H9 (cell line): ENCODE results near the gene SYNGAP1. TPM values are rescaled to one million over a fixed set of nuclear protein-coding genes. Genes with fewer than 3 reads are reported as not detected.
A peak's percentile ranks its signal among the peaks of the same experiment; 100 is the strongest.

Source experiments
- DNase-seq: peaks from one replicate; pipeline ENCODE4 v3.0.0-alpha.2; 2017
- H2AFZ ChIP-seq: one replicate; pipeline ENCODE4 v1.6.1; 2013; ENCODE audit warnings: mild to moderate bottlenecking, low read length, control low read depth, moderate library complexity
- H2AK5ac ChIP-seq: 2 replicates; pipeline ENCODE4 v1.6.1; 2013; ENCODE audit warnings: low read length, control low read depth, mixed read lengths; ENCODE audit not compliant: insufficient read length
- H2BK120ac ChIP-seq: one replicate; pipeline ENCODE4 v1.6.1; 2013; ENCODE audit warnings: low read depth, mild to moderate bottlenecking, low read length, control low read depth, inconsistent platforms; ENCODE audit not compliant: poor library complexity, severe bottlenecking
- H2BK12ac ChIP-seq: 2 replicates; pipeline ENCODE4 v1.6.1; 2013; ENCODE audit warnings: low read length, control low read depth, mixed read lengths, low read depth; ENCODE audit not compliant: insufficient read length
- H2BK15ac ChIP-seq: 2 replicates; pipeline ENCODE4 v1.6.1; 2013; ENCODE audit warnings: low read depth, low read length, control low read depth
- H2BK20ac ChIP-seq: one replicate; pipeline ENCODE4 v1.6.1; 2013; ENCODE audit warnings: low read depth, mild to moderate bottlenecking, low read length, control low read depth, inconsistent platforms; ENCODE audit not compliant: poor library complexity, severe bottlenecking
- H2BK5ac ChIP-seq: 2 replicates; pipeline ENCODE4 v1.6.1; 2013; ENCODE audit warnings: low read length, control low read depth, mixed read lengths; ENCODE audit not compliant: insufficient read length
- H3K14ac ChIP-seq: 2 replicates; pipeline ENCODE4 v1.6.1; 2013; ENCODE audit warnings: low read length, control low read depth; ENCODE audit not compliant: insufficient read depth
- H3K18ac ChIP-seq: 2 replicates; pipeline ENCODE4 v1.6.1; 2013; ENCODE audit warnings: low read depth, mild to moderate bottlenecking, mixed read lengths, low read length, control low read depth; ENCODE audit not compliant: insufficient read length
- H3K23ac ChIP-seq: 2 replicates; pipeline ENCODE4 v1.6.1; 2013; ENCODE audit warnings: low read length, control low read depth, mixed read lengths, low read depth; ENCODE audit not compliant: insufficient read length
- H3K23me2 ChIP-seq: 2 replicates; pipeline ENCODE4 v1.6.1; 2013; ENCODE audit warnings: low read depth, mild to moderate bottlenecking, mixed read lengths, low read length, control low read depth; ENCODE audit not compliant: insufficient read length, poor library complexity, severe bottlenecking
- H3K27ac ChIP-seq: 2 replicates; pipeline ENCODE4 v1.5.1; 2013; ENCODE audit warnings: low read length, control low read depth, mixed read lengths, low read depth; ENCODE audit not compliant: insufficient read length
- H3K27me3 ChIP-seq: 2 replicates; pipeline ENCODE4 v1.6.1; 2013; ENCODE audit warnings: low read length, control low read depth, inconsistent platforms; ENCODE audit not compliant: insufficient read depth
- H3K4ac ChIP-seq: 2 replicates; pipeline ENCODE4 v1.6.1; 2013; ENCODE audit warnings: low read depth, mild to moderate bottlenecking, control low read depth, inconsistent platforms, low read length, moderate library complexity
- H3K4me1 ChIP-seq: 2 replicates; pipeline ENCODE4 v1.6.1; 2013; ENCODE audit warnings: low read length, control low read depth, inconsistent platforms; ENCODE audit not compliant: insufficient read depth
- H3K4me2 ChIP-seq: 2 replicates; pipeline ENCODE4 v1.6.1; 2013; ENCODE audit warnings: low read length, control low read depth, mixed read lengths; ENCODE audit not compliant: insufficient read length, insufficient read depth
- H3K56ac ChIP-seq: 2 replicates; pipeline ENCODE4 v1.6.1; 2013; ENCODE audit warnings: low read depth, mild to moderate bottlenecking, mixed read lengths, low read length, control low read depth; ENCODE audit not compliant: insufficient read length
- H3K79me1 ChIP-seq: 2 replicates; pipeline ENCODE4 v1.6.1; 2013; ENCODE audit warnings: low read depth, mild to moderate bottlenecking, moderate library complexity, low read length, control low read depth, inconsistent platforms; ENCODE audit not compliant: insufficient read depth, poor library complexity, severe bottlenecking
- H3K79me2 ChIP-seq: 2 replicates; pipeline ENCODE4 v1.6.1; 2013; ENCODE audit warnings: low read length, control low read depth, inconsistent platforms; ENCODE audit not compliant: insufficient read depth
- H3K9ac ChIP-seq: 2 replicates; pipeline ENCODE4 v1.6.1; 2013; ENCODE audit warnings: low read length, control low read depth, mixed read lengths; ENCODE audit not compliant: insufficient read length; ENCODE audit errors: extremely low read depth
- H3K9me3 ChIP-seq: one replicate; pipeline ENCODE4 v1.6.1; 2013; ENCODE audit warnings: low read depth, low read length, inconsistent platforms; ENCODE audit not compliant: control insufficient read depth
- H3T11ph ChIP-seq: one replicate; pipeline ENCODE4 v1.6.1; 2013; ENCODE audit warnings: mild to moderate bottlenecking, low read length, control low read depth, inconsistent platforms
- H4K20me1 ChIP-seq: one replicate; pipeline ENCODE4 v1.6.1; 2013; ENCODE audit not compliant: control insufficient read depth, insufficient read length, insufficient read depth
- H4K5ac ChIP-seq: 2 replicates; pipeline ENCODE4 v1.6.1; 2013; ENCODE audit warnings: low read depth, mild to moderate bottlenecking, mixed read lengths, low read length, control low read depth; ENCODE audit not compliant: insufficient read length
- H4K8ac ChIP-seq: replicated peaks from 2 replicates; pipeline ENCODE4 v1.6.1; 2013; ENCODE audit warnings: low read length, control low read depth, mixed read lengths, low read depth; ENCODE audit not compliant: insufficient read length
- H4K91ac ChIP-seq: 2 replicates; pipeline ENCODE4 v1.6.1; 2013; ENCODE audit warnings: low read depth, mild to moderate bottlenecking, moderate library complexity, mixed read lengths, low read length, control low read depth; ENCODE audit not compliant: insufficient read length
- H3K27ac Mint-ChIP-seq, 3 experiments: 2 replicates in 2 of 3; 3 replicates in 1 of 3; pipeline ENCODE4 v1.8.0; 2020 to 2021; ENCODE audit warnings: mixed read lengths in 3 of 3, mild to moderate bottlenecking in 1 of 3, moderate library complexity in 1 of 3
- H3K27me3 Mint-ChIP-seq: 2 replicates; pipeline ENCODE4 v1.8.0; 2021; ENCODE audit warnings: low read depth, mild to moderate bottlenecking, moderate library complexity, mixed read lengths
- H3K36me3 Mint-ChIP-seq, 3 experiments: 2 replicates in 2 of 3; 3 replicates in 1 of 3; pipeline ENCODE4 v1.8.0; 2020 to 2021; ENCODE audit warnings: low read depth in 3 of 3, mixed read lengths in 3 of 3; ENCODE audit not compliant: insufficient read depth in 1 of 3
- H3K4me1 Mint-ChIP-seq, 2 experiments: 2 replicates each; pipeline ENCODE4 v1.8.0; 2020; ENCODE audit warnings: mixed read lengths in 2 of 2
- H3K4me3 Mint-ChIP-seq, 2 experiments: 2 replicates in 1 of 2; 3 replicates in 1 of 2; pipeline ENCODE4 v1.8.0; 2020 to 2021; ENCODE audit warnings: mild to moderate bottlenecking in 2 of 2, mixed read lengths in 2 of 2, moderate library complexity in 1 of 2
- H3K9me3 Mint-ChIP-seq, 2 experiments: 2 replicates in 1 of 2; 3 replicates in 1 of 2; pipeline ENCODE4 v1.8.0; 2020; ENCODE audit warnings: mild to moderate bottlenecking in 2 of 2, mixed read lengths in 2 of 2, moderate library complexity in 1 of 2
- CTCF ChIP-seq: fragments of 200-600 bp; sonication (generic); conservative IDR thresholded peaks from 3 replicates; pipeline ENCODE4 v1.8.0; 2021; ENCODE audit warnings: antibody characterized with exemption, mild to moderate bottlenecking
- WGBS: extraction: QIAGEN DNeasy Blood & Tissue Kit; methylation state at CpG from one replicate; pipeline ENCODE4 v1.1.7; 2013; ENCODE audit warnings: missing lambda C conversion rate, low lambda C conversion rate, mixed read lengths; ENCODE audit not compliant: insufficient read length; ENCODE audit errors: extremely low coverage; 5-methylcytosine and 5-hydroxymethylcytosine counted together
- total RNA-seq: library from RNA; stranded (reverse); gene quantifications from 2 replicates; pipeline ENCODE4 v1.2.1, GENCODE V29; 2021

Gene SYNGAP1
- total RNA-seq, 1 experiment from 2014 or later = 121 TPM

- Histone ChIP-seq H3K27me3 (no peaks in the 10 kb centered on the region), H3K18ac (no peak overlapping the region), H4K20me1 (no peaks in the 10 kb centered on the region), H3K27ac (no peak overlapping the region), H3K9me3 (no peaks in the 10 kb centered on the region), H3K23me2 (peaks cover 7% of the 10 kb centered on the region), H3K56ac (no peak overlapping the region), H3K23ac (no peak overlapping the region), H2BK12ac (no peak overlapping the region), H2BK20ac (no peak overlapping the region), H2BK5ac (no peak overlapping the region), H2AFZ (no peak overlapping the region), H2AK5ac (no peak overlapping the region), H3K14ac (no peak overlapping the region), H3T11ph (no peak overlapping the region), H3K9ac (no peak overlapping the region), H4K5ac (no peak overlapping the region), H3K4ac (no peak overlapping the region), H3K4me1 (peaks cover 13% of the 10 kb centered on the region), H2BK15ac (no peak overlapping the region), H4K8ac (no peak overlapping the region), H3K79me1 (peaks cover 3% of the 10 kb centered on the region), H2BK120ac (no peak overlapping the region), H3K4me2 (peak overlapping the region; percentile 89), H3K79me2 (peaks cover 10% of the 10 kb centered on the region; the same call in 1 of the 2 replicates), H4K91ac (no peak overlapping the region)
- WGBS = no CpG with 5 or more reads among the region's 43 CpGs
- Mint-ChIP-seq H3K36me3 (peaks cover 24 to 27% (median 26%) of the 10 kb centered on the region in 3 experiments), H3K4me3 (peak overlapping the region; percentile 81 to 87), H3K9me3 (no peaks in the 10 kb centered on the region; a peak in 1 of 5 replicates), H3K27ac (peak overlapping the region; percentile 80 to 94 (median 93)), H3K27me3 (no peaks in the 10 kb centered on the region), H3K4me1 (peaks cover 81 to 84% of the 10 kb centered on the region in 2 experiments)
- DNase-seq = peak; percentile 91
- peak; percentile 82 for TF ChIP-seq CTCF
Observed at GRCh38 chr6:33425668-33426577, 6.1 kb downstream of the SYNGAP1 start.
